ENCODE data around the gene GTPBP4. TPM values are rescaled to one million over a fixed set of nuclear protein-coding genes. Genes with fewer than 3 reads are reported as not detected.

GTPBP4 gene
- total and polyA plus RNA-seq, 4 donors = 28.7 to 50.0 (median 40.6) TPM

DNA sequence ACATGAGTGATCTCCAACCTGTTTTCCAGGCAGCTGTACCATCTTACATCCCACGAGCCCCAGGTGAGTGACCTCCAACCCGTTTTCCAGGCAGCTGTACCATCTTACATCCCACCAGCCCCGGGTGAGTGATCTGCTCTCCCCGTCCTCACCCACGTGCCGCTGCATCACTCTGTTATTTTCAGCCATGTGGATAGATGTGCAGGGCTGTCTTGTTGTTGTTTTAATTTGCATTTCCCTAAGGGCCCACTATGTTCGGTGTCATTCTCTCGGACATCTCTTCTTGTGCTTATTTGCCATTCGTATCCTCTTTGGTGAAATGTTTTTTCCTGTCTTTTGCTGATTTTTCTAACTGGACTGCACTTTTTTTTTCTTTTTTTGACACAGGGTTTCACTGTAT is 38.8 kb upstream of the GTPBP4 start:
- DNase-seq (ENCODE audit: low read depth in 4 of 6, low spot score in 6 of 6) = no peak
- 95% methylated on average over 3 of the region's 9 CpGs for WGBS (ENCODE audit: insufficient coverage)

GRCh38 chr10:953836-954235 is 34.4 kb upstream of the GTPBP4 start:
- no peaks in the 10 kb centered on the region for H3K27me3 ChIP-seq (ENCODE audit: control insufficient read depth, insufficient read depth, low read length)
- no peak overlapping the region for H3K4me3 ChIP-seq (ENCODE audit: low read depth, low read length)
- no peak overlapping the region for H3K27ac ChIP-seq (ENCODE audit: low read depth, low read length)
- no peaks in the 10 kb centered on the region for H3K36me3 ChIP-seq (ENCODE audit: control insufficient read depth, insufficient read depth, low read length)
- H3K9me3 ChIP-seq (ENCODE audit: control insufficient read depth, insufficient read depth, low read length) = no peaks in the 10 kb centered on the region
- no peaks in the 10 kb centered on the region for H3K4me1 ChIP-seq (ENCODE audit: control insufficient read depth, insufficient read depth, low read length)
- no peak for DNase-seq (ENCODE audit: low read depth in 4 of 6, low spot score in 6 of 6)
- WGBS (ENCODE audit: insufficient coverage) = 81% methylated on average over 11 of the region's 11 CpGs

More for the DNA sequence above, 38.8 kb upstream of the GTPBP4 start:
- Histone ChIP-seq H3K9me3 (ENCODE audit: control insufficient read depth, insufficient read depth, low read length) (no peaks in the 10 kb centered on the region), H3K36me3 (ENCODE audit: control insufficient read depth, insufficient read depth, low read length) (no peaks in the 10 kb centered on the region), H3K27me3 (ENCODE audit: control insufficient read depth, insufficient read depth, low read length) (no peaks in the 10 kb centered on the region), H3K4me1 (ENCODE audit: control insufficient read depth, insufficient read depth, low read length) (no peaks in the 10 kb centered on the region), H3K4me3 (ENCODE audit: low read depth, low read length) (no peak overlapping the region), H3K27ac (ENCODE audit: low read depth, low read length) (no peak overlapping the region)

GRCh38 chr10:954396-954795 is 33.8 kb upstream of the GTPBP4 start:
- Histone ChIP-seq H3K9me3 (ENCODE audit: control insufficient read depth, insufficient read depth, low read length) (no peaks in the 10 kb centered on the region), H3K27me3 (ENCODE audit: control insufficient read depth, insufficient read depth, low read length) (no peaks in the 10 kb centered on the region), H3K4me3 (ENCODE audit: low read depth, low read length) (no peak overlapping the region), H3K36me3 (ENCODE audit: control insufficient read depth, insufficient read depth, low read length) (no peaks in the 10 kb centered on the region), H3K4me1 (ENCODE audit: control insufficient read depth, insufficient read depth, low read length) (no peaks in the 10 kb centered on the region), H3K27ac (ENCODE audit: low read depth, low read length) (no peak overlapping the region)
- WGBS (ENCODE audit: insufficient coverage) = 94% methylated on average over 18 of the region's 21 CpGs
- DNase-seq (ENCODE audit: low read depth in 4 of 6, low spot score in 6 of 6) = no peak

GRCh38 chr10:955127-955819 is 33.0 kb upstream of the GTPBP4 start:
- no peak overlapping the region for H3K27ac ChIP-seq (ENCODE audit: low read depth, low read length)
- 43% methylated on average over 8 of the region's 13 CpGs for WGBS (ENCODE audit: insufficient coverage)
- H3K9me3 ChIP-seq (ENCODE audit: control insufficient read depth, insufficient read depth, low read length) = no peaks in the 10 kb centered on the region
- no peaks in the 10 kb centered on the region for H3K27me3 ChIP-seq (ENCODE audit: control insufficient read depth, insufficient read depth, low read length)
- no peak for DNase-seq (ENCODE audit: low read depth in 4 of 6, low spot score in 6 of 6)
- H3K4me1 ChIP-seq (ENCODE audit: control insufficient read depth, insufficient read depth, low read length) = no peaks in the 10 kb centered on the region
- H3K36me3 ChIP-seq (ENCODE audit: control insufficient read depth, insufficient read depth, low read length) = no peaks in the 10 kb centered on the region
- H3K4me3 ChIP-seq (ENCODE audit: low read depth, low read length) = no peak overlapping the region

DNA sequence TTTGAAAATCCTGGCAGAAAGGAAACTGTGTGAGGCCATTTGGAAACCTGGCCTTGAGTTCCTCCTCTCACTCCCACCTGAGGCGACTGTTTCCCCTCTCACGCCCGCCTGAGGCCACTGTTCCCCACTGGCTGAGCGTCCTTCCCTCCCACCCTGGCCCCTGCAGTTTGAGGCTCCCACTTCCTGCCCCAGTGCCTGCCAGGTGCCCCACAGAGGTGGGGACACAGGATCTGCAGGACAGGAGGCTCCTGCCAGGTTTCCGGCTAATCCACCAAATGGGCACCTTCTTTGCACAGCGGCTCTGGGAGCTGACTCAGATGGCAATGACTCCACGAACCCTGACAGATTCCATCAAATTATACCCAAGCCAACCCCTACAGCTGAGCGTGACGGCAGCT is 32.4 kb upstream of the GTPBP4 start:
- H3K4me3 ChIP-seq (ENCODE audit: low read depth, low read length) = no peak overlapping the region
- 78% methylated on average over 9 of the region's 9 CpGs for WGBS (ENCODE audit: insufficient coverage)
- H3K4me1 ChIP-seq (ENCODE audit: control insufficient read depth, insufficient read depth, low read length) = no peaks in the 10 kb centered on the region
- H3K27ac ChIP-seq (ENCODE audit: low read depth, low read length) = no peak overlapping the region
- H3K27me3 ChIP-seq (ENCODE audit: control insufficient read depth, insufficient read depth, low read length) = no peaks in the 10 kb centered on the region
- no peak for DNase-seq (ENCODE audit: low read depth in 4 of 6, low spot score in 6 of 6)
- H3K36me3 ChIP-seq (ENCODE audit: control insufficient read depth, insufficient read depth, low read length) = no peaks in the 10 kb centered on the region
- no peaks in the 10 kb centered on the region for H3K9me3 ChIP-seq (ENCODE audit: control insufficient read depth, insufficient read depth, low read length)

- no peaks in the 10 kb centered on the region for H3K9me3 ChIP-seq (ENCODE audit: control insufficient read depth, insufficient read depth, low read length)
- H3K27me3 ChIP-seq (ENCODE audit: control insufficient read depth, insufficient read depth, low read length) = no peaks in the 10 kb centered on the region
- WGBS (ENCODE audit: insufficient coverage) = 95% methylated on average over 9 of the region's 9 CpGs
- DNase-seq (ENCODE audit: low read depth in 4 of 6, low spot score in 6 of 6) = no peak
- H3K4me3 ChIP-seq (ENCODE audit: low read depth, low read length) = no peak overlapping the region
- H3K4me1 ChIP-seq (ENCODE audit: control insufficient read depth, insufficient read depth, low read length) = no peaks in the 10 kb centered on the region
- H3K36me3 ChIP-seq (ENCODE audit: control insufficient read depth, insufficient read depth, low read length) = no peaks in the 10 kb centered on the region
- H3K27ac ChIP-seq (ENCODE audit: low read depth, low read length) = no peak overlapping the region
Measured at GRCh38 chr10:958106-958505, 30.1 kb upstream of the GTPBP4 start.

- H3K27me3 ChIP-seq (ENCODE audit: control insufficient read depth, insufficient read depth, low read length) = no peaks in the 10 kb centered on the region
- H3K27ac ChIP-seq (ENCODE audit: low read depth, low read length) = no peak overlapping the region
- H3K4me1 ChIP-seq (ENCODE audit: control insufficient read depth, insufficient read depth, low read length) = no peaks in the 10 kb centered on the region
- no peak overlapping the region for H3K4me3 ChIP-seq (ENCODE audit: low read depth, low read length)
- no peak for DNase-seq (ENCODE audit: low read depth in 4 of 6, low spot score in 6 of 6)
- 86% methylated on average over 5 of the region's 6 CpGs for WGBS (ENCODE audit: insufficient coverage)
- no peaks in the 10 kb centered on the region for H3K9me3 ChIP-seq (ENCODE audit: control insufficient read depth, insufficient read depth, low read length)
- H3K36me3 ChIP-seq (ENCODE audit: control insufficient read depth, insufficient read depth, low read length) = no peaks in the 10 kb centered on the region
Measured at GRCh38 chr10:958856-959255, 29.4 kb upstream of the GTPBP4 start.

DNA sequence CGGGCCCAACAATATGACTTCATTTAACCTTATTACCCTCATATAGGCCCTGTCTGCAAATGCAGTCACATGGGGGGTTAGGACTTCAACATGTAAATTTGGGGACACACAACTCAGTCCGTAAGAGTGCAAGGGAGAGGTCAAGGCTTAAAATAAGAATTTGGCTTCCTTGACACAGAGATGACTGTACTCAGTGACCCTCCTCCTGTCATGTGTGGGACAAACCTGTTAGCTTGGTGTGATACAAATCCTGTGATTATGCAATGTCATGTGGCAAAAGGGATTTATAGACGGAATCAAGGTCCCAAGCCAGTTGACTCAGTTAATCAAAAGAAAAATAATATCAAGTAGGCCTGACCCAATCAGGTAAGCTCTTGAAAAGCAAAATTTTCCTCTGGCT is 25.9 kb upstream of the GTPBP4 start:
- peaks cover 4% of the 10 kb centered on the region for H3K4me1 ChIP-seq (ENCODE audit: control insufficient read depth, insufficient read depth, low read length)
- WGBS (ENCODE audit: insufficient coverage) = no CpG with 5 or more reads among the region's 3 CpGs
- H3K9me3 ChIP-seq (ENCODE audit: control insufficient read depth, insufficient read depth, low read length) = no peaks in the 10 kb centered on the region
- no peak for DNase-seq (ENCODE audit: low read depth in 4 of 6, low spot score in 6 of 6)
- no peaks in the 10 kb centered on the region for H3K27me3 ChIP-seq (ENCODE audit: control insufficient read depth, insufficient read depth, low read length)
- H3K27ac ChIP-seq (ENCODE audit: low read depth, low read length) = no peak overlapping the region
- H3K4me3 ChIP-seq (ENCODE audit: low read depth, low read length) = no peak overlapping the region
- H3K36me3 ChIP-seq (ENCODE audit: control insufficient read depth, insufficient read depth, low read length) = no peaks in the 10 kb centered on the region

GRCh38 chr10:963186-963585 is 25.0 kb upstream of the GTPBP4 start:
- peaks cover 4% of the 10 kb centered on the region for H3K4me1 ChIP-seq (ENCODE audit: control insufficient read depth, insufficient read depth, low read length)

GRCh38 chr10:963655-964054 is 24.6 kb upstream of the GTPBP4 start:
- H3K27me3 ChIP-seq (ENCODE audit: control insufficient read depth, insufficient read depth, low read length) = no peaks in the 10 kb centered on the region
- no peak for DNase-seq (ENCODE audit: low read depth in 4 of 6, low spot score in 6 of 6)
- H3K36me3 ChIP-seq (ENCODE audit: control insufficient read depth, insufficient read depth, low read length) = no peaks in the 10 kb centered on the region
- H3K4me1 ChIP-seq (ENCODE audit: control insufficient read depth, insufficient read depth, low read length) = peaks cover 4% of the 10 kb centered on the region
- no peak overlapping the region for H3K27ac ChIP-seq (ENCODE audit: low read depth, low read length)
- WGBS (ENCODE audit: insufficient coverage) = 90% methylated on average over 2 of the region's 4 CpGs
- no peak overlapping the region for H3K4me3 ChIP-seq (ENCODE audit: low read depth, low read length)
- no peaks in the 10 kb centered on the region for H3K9me3 ChIP-seq (ENCODE audit: control insufficient read depth, insufficient read depth, low read length)

More at GRCh38 chr10:963186-963585, 25.0 kb upstream of the GTPBP4 start:
- Histone ChIP-seq H3K27me3 (ENCODE audit: control insufficient read depth, insufficient read depth, low read length) (no peaks in the 10 kb centered on the region), H3K27ac (ENCODE audit: low read depth, low read length) (no peak overlapping the region), H3K36me3 (ENCODE audit: control insufficient read depth, insufficient read depth, low read length) (no peaks in the 10 kb centered on the region), H3K4me3 (ENCODE audit: low read depth, low read length) (no peak overlapping the region), H3K9me3 (ENCODE audit: control insufficient read depth, insufficient read depth, low read length) (no peaks in the 10 kb centered on the region)
- 84% methylated on average over 3 of the region's 5 CpGs for WGBS (ENCODE audit: insufficient coverage)
- DNase-seq (ENCODE audit: low read depth in 4 of 6, low spot score in 6 of 6) = no peak

Data from spinal cord (tissue), 10 donors.